ENCODE data around the gene CAMK4.

CAMK4 gene

GRCh38 chr5:111321376-111321775 lies 97.2 kb downstream of the CAMK4 start:
- no peak for DNase-seq (ENCODE audit: low spot score)
- in situ Hi-C loops (cut with MboI; ENCODE audit: low pct_unique_long_range_greater_than_20kb, low sequenced_read_pairs, unreplicated experiment) = no loop called here
- TF ChIP-seq, protein P1, sequence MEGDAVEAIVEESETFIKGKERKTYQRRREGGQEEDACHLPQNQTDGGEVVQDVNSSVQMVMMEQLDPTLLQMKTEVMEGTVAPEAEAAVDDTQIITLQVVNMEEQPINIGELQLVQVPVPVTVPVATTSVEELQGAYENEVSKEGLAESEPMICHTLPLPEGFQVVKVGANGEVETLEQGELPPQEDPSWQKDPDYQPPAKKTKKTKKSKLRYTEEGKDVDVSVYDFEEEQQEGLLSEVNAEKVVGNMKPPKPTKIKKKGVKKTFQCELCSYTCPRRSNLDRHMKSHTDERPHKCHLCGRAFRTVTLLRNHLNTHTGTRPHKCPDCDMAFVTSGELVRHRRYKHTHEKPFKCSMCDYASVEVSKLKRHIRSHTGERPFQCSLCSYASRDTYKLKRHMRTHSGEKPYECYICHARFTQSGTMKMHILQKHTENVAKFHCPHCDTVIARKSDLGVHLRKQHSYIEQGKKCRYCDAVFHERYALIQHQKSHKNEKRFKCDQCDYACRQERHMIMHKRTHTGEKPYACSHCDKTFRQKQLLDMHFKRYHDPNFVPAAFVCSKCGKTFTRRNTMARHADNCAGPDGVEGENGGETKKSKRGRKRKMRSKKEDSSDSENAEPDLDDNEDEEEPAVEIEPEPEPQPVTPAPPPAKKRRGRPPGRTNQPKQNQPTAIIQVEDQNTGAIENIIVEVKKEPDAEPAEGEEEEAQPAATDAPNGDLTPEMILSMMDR (IDR thresholded peaks at IDR 0.05; ENCODE audit: extremely low read depth, insufficient read depth, missing control alignments) = no peak

DNA sequence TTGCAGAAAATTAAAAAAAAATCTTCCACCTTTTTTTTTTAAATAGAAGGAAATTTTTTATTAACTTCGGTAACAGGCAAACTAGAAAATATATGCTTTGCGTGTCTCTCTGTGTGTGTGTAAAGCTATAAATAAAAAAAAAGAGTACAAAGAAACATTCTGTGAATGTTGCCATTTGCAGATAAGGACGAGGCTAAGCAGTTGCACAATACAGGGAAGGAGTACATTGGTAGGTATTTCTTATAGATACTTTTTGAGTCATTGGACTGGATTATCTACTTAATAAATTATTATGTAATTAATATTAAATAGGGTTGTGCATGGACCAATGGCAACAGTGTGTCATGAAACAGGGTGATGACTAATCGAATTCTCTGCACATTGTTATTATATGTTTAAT lies 102.4 kb downstream of the CAMK4 start:
- in situ Hi-C loops (cut with MboI; ENCODE audit: low pct_unique_long_range_greater_than_20kb, low sequenced_read_pairs, unreplicated experiment) = no loop called here
- TF ChIP-seq, protein P1 (IDR thresholded peaks at IDR 0.05; ENCODE audit: extremely low read depth, insufficient read depth, missing control alignments) = no peak
- no peak for DNase-seq (ENCODE audit: low spot score)

DNA sequence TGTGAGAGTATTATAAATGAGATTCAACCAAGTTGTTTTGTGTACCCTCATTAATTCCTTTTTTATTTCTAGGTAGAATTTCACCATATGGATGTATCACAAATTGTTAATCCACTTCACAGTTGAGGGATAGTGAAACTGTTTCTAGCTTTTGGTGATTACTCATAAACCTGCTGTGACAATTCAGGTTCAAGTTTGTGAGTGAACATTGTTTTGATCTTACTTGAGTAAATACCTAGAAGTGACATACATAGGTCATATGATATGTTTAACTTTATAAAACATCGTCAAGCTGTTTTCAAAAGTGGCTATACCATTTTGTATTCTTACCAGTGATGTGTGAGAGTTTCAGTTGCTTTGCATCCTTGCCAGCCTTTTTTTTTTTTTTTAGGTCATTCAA lies 112.9 kb downstream of the CAMK4 start:
- in situ Hi-C loops (cut with MboI; ENCODE audit: low pct_unique_long_range_greater_than_20kb, low sequenced_read_pairs, unreplicated experiment) = no loop called here
- no peak for DNase-seq (ENCODE audit: low spot score)

DNA sequence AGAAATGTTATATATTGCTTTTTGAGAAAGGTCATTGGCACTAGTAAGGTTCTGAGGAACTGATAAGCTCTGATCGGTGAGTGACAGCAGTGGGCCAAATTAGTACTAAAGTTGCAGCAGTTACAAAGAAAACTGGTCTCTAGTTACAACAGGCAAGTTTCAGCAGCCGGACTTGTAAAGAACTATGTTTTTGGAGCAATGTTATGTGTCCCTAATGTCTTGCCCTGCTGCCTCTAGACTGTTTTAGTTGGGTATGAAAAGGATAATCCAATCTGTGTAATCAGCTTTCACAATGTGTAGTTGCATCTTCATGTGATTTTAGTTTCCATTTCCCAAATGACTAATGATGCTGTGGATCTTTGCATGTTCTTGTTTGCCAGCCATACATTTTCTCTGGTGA lies 113.5 kb downstream of the CAMK4 start:
- TF ChIP-seq, protein P1 (IDR thresholded peaks at IDR 0.05; ENCODE audit: extremely low read depth, insufficient read depth, missing control alignments) = no peak
- DNase-seq (ENCODE audit: low spot score) = no peak
- in situ Hi-C loops (cut with MboI; ENCODE audit: low pct_unique_long_range_greater_than_20kb, low sequenced_read_pairs, unreplicated experiment) = no loop called here

More for the DNA sequence above, 112.9 kb downstream of the CAMK4 start:
- TF ChIP-seq, protein P1 (IDR thresholded peaks at IDR 0.05; ENCODE audit: extremely low read depth, insufficient read depth, missing control alignments) = no peak

- in situ Hi-C loops (cut with MboI; ENCODE audit: low pct_unique_long_range_greater_than_20kb, low sequenced_read_pairs, unreplicated experiment) = no loop called here
- TF ChIP-seq, protein P1 (IDR thresholded peaks at IDR 0.05; ENCODE audit: extremely low read depth, insufficient read depth, missing control alignments) = no peak
- no peak for DNase-seq (ENCODE audit: low spot score)
Measured at GRCh38 chr5:111345731-111346130, 121.5 kb downstream of the CAMK4 start.

DNA sequence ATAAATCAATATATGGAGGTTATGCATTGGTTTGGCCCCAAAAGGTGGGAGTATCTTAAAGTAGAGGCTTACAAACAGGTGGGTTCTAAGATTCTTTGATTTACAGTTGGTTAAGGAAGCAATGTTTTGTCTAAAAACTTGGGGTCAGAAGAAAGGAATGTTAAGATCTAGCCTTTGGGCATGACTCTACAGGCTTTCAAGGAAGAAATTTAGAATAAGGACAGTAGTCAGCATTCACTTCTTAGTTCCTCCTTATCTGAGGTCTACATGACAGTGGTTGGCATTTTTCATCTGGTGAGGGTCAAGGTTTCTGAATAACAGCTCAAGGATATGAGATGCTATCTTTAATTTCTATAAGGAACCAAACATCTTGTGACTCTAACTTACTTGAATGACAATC lies 122.8 kb downstream of the CAMK4 start:
- in situ Hi-C loops (cut with MboI; ENCODE audit: low pct_unique_long_range_greater_than_20kb, low sequenced_read_pairs, unreplicated experiment) = no loop called here
- TF ChIP-seq, protein P1 (IDR thresholded peaks at IDR 0.05; ENCODE audit: extremely low read depth, insufficient read depth, missing control alignments) = no peak
- DNase-seq (ENCODE audit: low spot score) = no peak

All from GM13977 (cell line).